HG03378 (cell line): ENCODE measurements around the gene BORCS6.

Experiments used
- ATAC-seq: cut with Tn5 transposase; IDR thresholded peaks from one replicate; pipeline ENCODE4 v1.9.1; 2021; ENCODE audit warnings: mild to moderate bottlenecking, moderate library complexity; ENCODE audit not compliant: unreplicated experiment

BORCS6 gene

GRCh38 chr17:8212312-8213180, 22.6 kb upstream of the BORCS6 start:
- no peak for ATAC-seq

- no peak for ATAC-seq
These were observed 20.9 kb upstream of the BORCS6 start for GRCh38 chr17:8210761-8211458.

GRCh38 chr17:8209907-8210760, 20.2 kb upstream of the BORCS6 start, which contains the start of gene AURKB:
Gene AURKB, minus strand, starts transcription at chr17:8210575. Its CDS starts 351 bp downstream, at chr17:8210224.
- ATAC-seq, result peak; percentile 59

GRCh38 chr17:8206536-8206935, 16.6 kb upstream of the BORCS6 start:
- no peak for ATAC-seq

- no peak for ATAC-seq
These were observed 15.0 kb upstream of the BORCS6 start for GRCh38 chr17:8204761-8205555.

GRCh38 chr17:8192070-8192815, 2.3 kb upstream of the BORCS6 start:
- ATAC-seq, result no peak

GRCh38 chr17:8190506-8190905, 526 bp upstream of the BORCS6 start:
- ATAC-seq, result no peak

GRCh38 chr17:8189041-8189710, 804 bp downstream of the BORCS6 start:
- ATAC-seq, result no peak

GRCh38 chr17:8188263-8188839, 1.6 kb downstream of the BORCS6 start:
- ATAC-seq, result no peak

GRCh38 chr17:8187517-8188262, 2.3 kb downstream of the BORCS6 start:
- peak; percentile 23 for ATAC-seq

GRCh38 chr17:8186787-8187516, 3.0 kb downstream of the BORCS6 start:
- ATAC-seq, result peak; percentile 20

- ATAC-seq, result no peak
These were observed 3.6 kb downstream of the BORCS6 start for GRCh38 chr17:8186446-8186786.

- ATAC-seq, result no peak
These were observed 4.2 kb downstream of the BORCS6 start for GRCh38 chr17:8185582-8186445.

- ATAC-seq, result no peak
These were observed 12.8 kb downstream of the BORCS6 start for GRCh38 chr17:8176998-8177731.

GRCh38 chr17:8176197-8176940, 13.6 kb downstream of the BORCS6 start, which contains the start of gene TMEM107:
Gene TMEM107, minus strand, starts transcription at chr17:8176380. Its CDS starts 94 bp downstream, at chr17:8176286.
- ATAC-seq, result no peak
